HG03354 (cell line): ENCODE results near the gene CREB5.
"Not testable (repeated sequence)": the region's sequence is repeated elsewhere in the genome, so short reads cannot be mapped to it uniquely, and the experiment has no call there.

ENCODE experiments used
- ATAC-seq: cut with Tn5 transposase; IDR thresholded peaks from one replicate; pipeline ENCODE4 v1.9.1; 2021; ENCODE audit warnings: mild to moderate bottlenecking; ENCODE audit not compliant: unreplicated experiment, poor library complexity, severe bottlenecking

The CREB5 gene

DNA sequence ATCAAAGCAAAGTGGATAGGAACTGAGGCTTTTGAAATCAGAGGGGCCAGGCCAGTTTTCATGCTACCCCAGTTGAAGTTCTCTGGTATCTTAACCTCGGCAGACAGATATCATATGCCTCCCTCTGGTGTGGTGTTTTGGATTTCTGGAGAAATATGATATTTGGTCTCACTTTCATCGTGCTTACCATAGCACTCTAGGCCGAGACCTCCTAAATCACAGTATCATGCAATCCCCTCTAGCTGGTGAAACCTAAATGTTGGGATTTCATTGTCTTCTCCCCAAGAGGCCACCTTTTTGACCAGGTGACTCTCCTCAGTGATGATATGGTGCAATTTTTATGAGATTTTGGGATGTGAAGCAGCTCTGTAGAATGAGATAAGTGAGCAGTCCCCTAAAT is 183.5 kb downstream of the CREB5 start:
- ATAC-seq: no peak

DNA sequence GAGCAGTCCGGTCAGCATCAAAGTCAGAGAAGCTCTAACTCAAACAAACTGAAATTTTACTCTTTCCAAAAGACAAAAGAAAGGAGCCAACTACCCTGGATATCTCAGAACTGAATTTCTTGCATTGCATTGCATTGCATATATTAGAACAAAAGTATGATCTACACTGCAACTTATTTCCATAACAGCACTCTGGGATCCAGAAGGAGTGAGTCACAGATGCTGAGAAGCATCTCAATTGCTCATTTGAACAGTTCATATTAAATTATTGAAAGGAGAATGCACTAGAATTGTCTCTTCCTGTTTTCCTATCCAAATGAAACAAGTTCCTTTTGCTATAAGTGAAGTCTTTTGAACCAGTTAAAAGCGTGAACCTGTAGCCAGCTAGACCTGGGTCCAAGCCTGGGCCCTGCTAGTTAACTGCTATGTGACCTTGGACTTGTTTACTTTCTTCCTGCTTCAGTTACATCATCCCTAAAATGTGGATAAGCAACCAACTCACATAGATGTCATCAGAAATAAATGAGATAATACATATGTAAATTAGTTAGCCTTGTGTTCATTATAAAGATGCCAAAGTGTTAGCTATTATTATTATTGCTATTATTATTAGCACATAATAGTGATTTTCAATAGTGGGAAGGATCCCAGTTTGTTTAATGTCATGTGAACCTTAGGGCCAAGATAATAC is 184.1 kb downstream of the CREB5 start:
- no peak for ATAC-seq

DNA sequence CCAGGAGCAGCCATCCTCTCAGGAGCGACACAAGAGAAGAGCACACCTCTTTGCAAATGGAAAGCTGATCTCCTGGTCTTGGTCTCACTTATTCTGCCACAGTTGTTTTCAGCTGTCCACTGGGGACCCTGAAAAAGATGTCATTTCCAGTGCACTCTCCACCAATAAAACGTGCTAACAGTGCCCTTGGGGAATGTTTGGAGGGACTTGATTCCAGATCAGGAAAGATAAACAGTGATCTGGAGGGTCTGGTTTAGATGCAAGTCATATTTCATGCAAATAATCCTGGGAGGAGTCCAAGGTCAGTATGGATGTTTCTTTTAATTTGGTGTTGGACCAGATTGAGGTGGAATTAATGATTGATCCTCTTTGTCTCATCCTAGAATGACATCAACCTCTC is 185.0 kb downstream of the CREB5 start:
- ATAC-seq: no peak

DNA sequence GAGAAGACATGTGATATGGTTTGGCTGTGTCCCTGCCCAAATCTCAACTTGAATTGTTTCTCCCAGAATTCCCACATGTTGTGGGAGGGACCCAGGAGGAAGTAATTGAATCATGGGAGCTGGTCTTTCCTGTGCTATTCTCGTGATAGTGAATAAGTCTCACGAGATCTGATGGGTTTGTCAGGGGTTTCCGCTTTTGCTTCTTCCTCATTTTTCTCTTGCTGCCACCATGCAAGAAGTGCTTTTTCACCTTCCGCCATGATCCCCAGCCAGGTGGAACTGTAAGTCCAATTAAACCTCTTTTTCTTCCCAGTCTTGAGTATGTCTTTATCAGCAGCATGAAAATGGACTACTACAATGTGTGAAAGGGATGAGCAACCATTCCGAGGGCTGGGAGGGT is 185.7 kb downstream of the CREB5 start:
- ATAC-seq: not testable (repeated sequence)

DNA sequence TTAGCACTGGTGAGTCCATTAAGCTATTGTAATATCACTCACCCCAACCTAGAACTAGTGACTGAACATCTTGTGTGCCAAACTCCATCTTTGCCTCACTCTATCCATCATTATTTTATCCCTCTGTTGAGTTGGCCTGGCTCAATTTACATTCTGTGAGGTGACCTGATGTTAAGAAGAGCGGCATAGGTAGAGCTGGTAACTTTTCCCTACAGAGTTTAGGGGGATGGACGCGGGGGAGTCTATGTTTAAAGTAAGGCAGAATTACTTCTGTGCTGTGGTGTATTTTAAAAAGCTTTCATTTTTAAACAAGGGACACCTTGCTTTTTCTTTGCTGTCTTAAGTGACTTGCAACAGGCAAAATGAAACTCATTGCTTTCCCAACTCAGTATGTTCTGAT is 186.3 kb downstream of the CREB5 start:
- no peak for ATAC-seq

DNA sequence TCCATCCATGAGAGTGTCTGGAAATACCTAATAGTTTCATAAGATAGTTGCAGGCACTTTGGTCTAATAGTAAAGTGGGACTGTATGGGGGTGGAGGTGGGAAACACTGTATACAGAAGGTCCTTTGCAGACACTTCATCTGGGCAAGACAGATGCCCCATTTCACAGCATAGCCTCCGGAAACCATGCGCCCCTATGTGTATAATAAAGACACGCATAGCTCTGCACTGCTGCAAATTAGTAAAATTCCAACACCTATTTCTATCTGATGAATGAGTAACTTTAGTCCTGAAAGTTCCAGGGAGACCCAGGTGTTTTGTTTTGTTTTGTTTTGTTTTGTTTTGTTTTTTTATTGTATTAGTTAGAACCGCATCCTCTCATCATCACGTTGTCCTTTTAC is 187.1 kb downstream of the CREB5 start:
- ATAC-seq: no peak

DNA sequence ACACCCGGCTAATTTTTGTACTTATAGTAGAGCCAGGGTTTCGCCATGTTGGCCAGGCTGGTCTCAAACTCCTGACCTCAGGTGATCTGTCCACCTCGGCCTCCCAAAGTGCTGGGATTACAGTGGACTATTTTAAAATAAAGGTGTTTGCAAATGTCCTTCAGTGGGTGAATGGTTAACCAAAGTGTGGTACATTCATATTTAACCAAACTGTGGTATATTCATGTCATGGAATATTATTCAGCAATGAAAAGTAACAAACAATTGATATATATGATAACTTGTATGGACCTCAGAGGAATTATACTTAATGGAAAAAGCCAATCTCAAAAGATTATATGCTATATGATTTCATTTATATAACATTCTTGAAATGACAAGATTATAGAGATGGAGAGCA is 190.0 kb downstream of the CREB5 start:
- ATAC-seq: no peak

DNA sequence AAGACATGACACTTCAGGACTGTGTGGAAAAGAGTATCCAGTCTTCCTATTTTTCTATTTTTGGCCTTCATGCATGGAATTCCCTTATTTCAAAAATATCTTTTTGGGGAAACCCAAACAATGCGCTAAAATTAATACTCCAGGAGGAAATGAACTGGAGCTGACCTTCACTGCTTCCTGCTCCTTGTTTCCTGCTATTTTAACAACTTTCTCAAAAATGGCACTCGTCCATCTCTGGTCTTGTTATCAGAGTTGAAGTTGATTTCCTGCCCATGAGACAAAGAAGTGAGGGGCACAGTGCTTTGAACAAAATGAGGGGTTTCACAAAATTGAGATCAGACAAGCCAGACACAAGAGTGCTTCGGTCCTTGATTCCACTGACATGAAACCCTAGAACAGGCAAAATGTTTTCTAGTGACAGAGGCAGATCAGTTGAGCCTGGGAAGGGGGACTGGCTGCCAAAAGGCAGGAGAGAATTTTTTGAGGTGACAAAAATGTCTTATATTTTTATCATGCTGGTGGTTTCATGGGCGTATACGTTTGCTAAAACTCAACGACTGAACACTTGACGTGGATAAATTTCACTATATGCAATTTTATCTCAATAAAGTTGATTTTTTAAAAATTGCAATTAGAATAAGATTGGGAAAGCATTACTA is 193.2 kb downstream of the CREB5 start:
- no peak for ATAC-seq

DNA sequence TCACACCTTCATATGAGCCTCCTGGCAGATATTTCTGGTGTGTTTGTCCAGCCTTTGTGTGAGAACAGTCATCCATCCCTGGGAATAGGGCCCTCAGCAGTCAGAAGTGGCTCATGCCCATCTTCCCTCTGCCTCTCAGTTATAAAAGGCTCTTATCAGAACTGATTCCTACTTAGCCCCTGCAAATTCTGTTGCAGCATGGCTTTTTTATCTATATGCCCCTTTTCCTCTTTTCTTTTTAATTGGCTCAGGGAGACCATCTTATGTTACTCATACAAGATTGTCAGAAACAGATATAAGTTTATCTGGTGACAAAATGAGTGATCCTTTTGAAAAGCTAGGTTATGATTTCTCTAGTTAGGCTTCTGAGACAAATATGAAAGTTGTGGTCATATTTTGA is 194.1 kb downstream of the CREB5 start:
- no peak for ATAC-seq

DNA sequence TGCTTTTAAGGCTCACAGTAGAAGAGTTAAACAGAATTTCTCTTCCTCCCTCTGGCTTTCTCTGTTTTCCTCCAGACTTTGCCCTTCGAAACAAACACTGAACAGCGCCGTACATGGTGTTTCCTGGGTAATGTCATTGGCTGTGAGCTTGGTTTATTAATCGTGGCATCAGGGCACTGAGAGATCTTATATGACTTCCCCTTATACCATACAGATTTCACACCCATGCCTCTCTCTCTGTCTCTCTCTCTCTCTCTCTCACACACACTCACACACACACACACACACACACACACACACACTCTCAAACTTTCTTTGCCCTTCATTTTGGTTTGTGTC is 195.5 kb downstream of the CREB5 start:
- ATAC-seq: no peak

DNA sequence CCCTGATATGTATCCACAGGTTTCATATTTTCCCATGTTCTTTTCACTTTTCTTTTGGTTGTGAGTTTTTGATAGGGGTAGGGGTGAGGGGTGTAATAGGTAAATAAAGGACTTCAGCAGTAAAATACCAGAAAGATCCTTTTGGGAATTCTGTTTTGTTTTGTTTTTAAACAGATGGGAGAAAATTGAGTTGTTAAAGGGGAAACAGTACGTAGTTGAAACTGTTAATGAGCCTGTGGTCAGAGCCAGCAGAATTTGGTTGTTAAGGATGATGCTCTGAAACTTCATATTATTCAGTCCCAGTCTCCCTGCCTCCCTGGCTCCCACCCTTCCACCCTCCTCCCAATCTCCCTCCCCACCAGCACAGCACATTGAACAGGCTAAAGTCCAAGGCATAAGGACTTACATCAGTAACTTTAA is 195.9 kb downstream of the CREB5 start:
- no peak for ATAC-seq

DNA sequence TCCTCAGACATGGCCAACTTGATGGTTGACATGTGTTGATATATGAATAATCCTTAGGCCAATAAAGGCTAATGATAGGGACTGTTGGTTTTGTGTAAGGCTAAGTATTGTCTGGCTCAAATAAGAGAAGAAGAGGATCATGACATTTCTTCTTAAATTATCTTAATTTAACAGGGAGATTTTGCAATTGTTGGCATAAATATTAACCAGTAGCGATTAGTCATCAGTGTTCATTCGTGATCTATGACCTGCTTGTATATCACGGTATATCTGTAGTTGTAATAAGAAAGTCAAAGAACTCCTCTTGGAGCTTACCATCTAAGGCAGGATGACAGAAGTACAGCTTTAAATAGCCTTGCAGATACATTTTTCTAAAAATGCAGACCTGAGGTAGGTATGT is 196.4 kb downstream of the CREB5 start:
- ATAC-seq: no peak

DNA sequence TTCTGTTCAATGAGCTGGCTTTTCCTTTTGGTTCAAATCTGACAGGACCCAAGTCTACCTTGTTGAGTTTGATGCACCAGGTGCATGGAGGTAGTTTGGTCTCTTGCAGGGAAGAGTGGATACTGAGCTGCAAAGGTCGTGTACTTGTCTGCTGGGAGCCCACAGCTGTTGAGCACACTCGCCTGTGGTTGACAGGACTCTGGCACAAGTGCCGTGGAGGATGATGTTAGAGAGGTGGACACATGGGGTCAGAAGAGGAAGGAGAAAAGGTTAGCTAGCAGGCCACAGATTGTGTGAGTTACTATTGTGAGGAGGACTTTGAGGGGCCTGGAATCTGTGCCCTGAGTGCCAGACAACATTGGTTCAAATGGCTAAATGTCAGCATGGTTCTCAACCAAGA is 197.3 kb downstream of the CREB5 start:
- ATAC-seq: no peak

DNA sequence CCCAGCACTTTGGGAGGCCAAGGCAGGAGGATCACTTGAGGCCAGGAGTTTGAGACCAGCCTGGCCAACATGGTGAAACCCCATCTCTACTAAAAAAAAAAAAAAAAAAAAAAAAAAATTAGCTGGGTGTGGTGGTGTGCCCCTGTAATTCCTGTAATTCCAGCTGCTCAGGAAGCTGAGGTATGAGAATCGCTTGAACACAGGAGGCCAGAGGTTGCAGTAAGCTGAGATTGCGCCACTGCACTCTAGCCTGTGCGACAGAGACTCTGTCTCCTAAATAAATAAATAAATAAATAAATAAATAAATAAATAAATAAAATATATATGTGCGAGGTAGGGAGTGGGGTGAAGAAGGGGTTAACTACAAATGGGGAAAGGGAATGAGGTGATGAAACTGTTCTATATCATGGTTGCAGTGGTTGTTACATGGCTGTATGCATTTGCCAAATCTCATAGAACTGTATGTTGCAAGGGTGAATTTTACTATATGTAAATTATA is 199.1 kb downstream of the CREB5 start:
- not testable (repeated sequence) for ATAC-seq

DNA sequence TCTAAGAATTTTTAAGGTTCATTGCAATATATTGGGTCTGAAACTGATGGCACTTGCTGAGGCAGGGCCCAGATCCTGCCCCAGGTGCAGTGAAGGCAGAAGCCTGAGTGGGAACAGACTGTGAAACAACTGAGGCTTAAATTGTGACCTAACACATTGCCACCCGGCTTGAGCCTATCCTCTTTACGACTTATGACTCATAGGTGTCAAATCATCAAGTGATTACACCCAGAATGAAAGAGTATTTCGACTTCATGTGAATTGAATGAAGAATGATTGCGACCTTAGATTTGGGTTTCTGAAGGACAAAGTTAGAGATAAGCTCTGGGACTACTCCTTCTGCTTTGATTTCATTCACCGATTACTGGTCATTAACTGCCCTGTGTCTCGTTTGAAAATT is 200.9 kb downstream of the CREB5 start:
- ATAC-seq: no peak

DNA sequence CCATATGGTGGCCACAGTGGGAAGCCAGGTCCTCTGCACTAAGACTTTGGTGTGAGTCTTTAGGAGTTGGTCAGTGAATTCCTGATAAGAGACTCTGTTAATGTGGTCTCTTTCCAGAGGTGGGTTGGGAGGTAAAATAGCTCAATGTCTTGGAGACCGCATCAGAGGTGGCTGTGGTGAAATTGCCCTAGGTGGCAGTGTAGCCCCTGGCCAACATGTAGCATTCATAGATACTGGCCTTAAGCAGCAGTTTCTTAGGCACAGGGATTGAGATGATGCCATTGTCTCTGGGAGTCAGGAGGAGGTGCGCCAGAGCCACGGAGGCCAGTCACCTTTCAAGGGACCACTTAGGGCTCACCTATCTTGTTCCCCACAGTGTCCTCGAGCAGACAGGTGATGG is 202.8 kb downstream of the CREB5 start:
- no peak for ATAC-seq

DNA sequence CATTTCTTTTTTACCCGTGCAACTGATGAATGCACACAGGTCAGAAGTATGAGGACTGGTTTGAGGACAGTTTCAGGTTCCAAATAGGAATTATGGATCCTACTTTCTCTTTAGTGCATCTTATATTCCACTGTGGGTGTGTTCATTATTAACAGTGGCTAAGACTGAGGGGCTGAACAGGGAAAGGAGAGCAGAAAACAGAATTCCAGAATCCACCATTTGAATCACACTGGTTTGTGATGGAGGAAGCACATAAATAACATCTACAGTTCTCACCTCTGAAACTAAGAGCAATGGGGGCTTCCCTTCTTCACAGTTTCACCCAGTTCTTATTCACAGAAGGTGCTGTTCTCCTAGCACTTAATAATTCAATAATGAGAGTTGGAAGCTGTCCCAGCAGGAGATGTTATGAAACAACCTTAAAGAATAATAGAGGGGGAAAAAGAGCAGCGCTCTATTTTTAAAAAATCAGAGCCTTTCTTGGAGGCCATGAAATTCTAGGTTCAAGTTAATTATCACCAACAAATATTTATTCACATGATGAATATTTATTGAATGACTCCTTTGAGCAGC is 205.1 kb downstream of the CREB5 start:
- no peak for ATAC-seq

DNA sequence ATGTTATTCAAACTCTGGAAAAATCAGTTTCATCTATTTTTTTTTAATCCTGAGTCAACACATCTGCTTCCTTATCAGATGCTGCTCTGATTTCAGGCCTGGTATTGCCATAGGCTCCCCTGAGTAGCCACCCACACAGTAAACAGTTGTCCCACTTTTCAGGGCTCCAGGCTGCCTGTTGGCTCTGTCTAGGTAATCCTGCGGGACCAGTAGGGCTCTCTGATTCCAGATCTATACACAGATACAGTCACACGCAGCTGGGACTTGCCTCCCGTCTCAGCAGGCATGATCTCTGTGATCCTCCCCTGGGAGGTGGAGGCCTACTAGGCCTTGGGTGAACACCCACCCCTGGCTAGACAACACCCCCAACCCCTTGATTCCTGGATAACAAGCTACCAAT is 206.1 kb downstream of the CREB5 start:
- ATAC-seq: no peak

DNA sequence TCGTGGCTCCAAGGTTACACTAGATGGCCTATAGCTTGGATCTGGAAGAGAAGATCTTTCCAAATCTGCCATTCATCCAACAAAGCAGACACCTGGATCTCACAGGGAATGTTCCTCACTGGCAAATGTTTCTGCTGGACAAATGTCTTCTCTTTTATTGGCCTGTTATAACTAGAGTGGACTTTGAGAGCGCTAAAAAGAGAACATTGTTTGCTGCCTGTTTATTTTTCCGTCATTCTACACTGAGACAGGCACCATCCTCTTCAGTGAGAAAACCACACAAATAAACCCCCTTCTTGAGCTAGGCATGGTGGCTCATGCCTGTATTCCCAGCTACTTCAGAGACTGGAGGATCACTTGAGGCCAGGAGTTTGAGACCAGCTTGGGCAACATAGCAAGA is 206.9 kb downstream of the CREB5 start:
- ATAC-seq: no peak

DNA sequence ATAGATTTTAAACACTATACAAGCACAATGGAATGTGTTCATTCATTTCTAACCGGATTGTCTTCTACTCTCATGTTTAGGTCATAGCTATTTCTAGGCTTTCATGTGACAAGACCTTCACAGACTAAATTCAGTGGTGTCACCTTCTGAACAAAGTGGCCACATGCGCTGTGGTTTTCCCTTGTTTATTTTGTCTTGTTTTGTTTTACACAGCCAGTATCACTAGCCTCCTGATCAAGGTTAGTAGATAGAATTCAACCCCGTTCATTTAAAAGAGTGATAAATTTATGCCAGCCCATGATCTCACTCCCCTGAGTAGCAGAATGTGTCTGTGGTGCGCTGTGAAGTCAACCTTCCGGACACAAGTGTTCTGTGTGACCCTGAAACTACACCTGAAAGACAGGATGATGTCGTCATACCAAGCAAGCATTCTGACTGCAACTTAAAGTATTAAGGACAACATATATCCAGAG is 209.1 kb downstream of the CREB5 start:
- ATAC-seq: no peak

DNA sequence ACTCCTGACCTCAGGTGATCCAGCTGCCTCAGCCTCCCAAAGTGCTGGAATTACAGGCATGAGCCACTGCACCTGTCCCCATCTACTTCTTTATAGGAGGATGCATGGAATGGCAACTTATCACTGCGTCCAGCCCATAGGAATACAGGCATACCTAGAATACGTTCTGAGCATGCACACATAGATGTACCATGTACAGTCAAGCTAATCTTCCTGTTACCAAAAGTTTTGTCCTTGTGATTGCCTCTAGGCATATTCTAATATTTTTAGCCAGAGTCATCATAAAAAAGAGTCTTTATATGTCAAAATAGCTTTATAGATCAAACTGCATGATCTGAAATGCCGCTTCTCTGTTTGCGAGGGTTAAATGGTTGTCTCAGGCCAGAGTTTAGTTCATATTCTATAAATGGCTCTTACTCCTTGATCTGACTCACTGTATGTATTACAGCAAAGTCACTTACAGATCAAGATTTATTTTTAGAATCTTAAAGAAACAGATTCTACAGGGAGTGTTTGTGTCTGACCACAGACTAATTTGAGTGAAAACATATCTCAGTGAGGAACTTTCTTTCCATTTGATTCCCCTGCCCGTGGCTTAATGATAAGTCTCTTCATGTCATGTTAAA is 210.9 kb downstream of the CREB5 start:
- no peak for ATAC-seq
